Measurements from ENCODE around the gene SEMA3F. TPM values are rescaled to one million over a fixed set of nuclear protein-coding genes. Genes with fewer than 3 reads are reported as not detected.

SEMA3F gene
- total and polyA plus RNA-seq, 2 experiments from 2014 or later = 13.9 to 15.5 TPM

GRCh38 chr3:50122661-50123391, 32.3 kb upstream of the SEMA3F start:
- no peak for DNase-seq (ENCODE audit: low spot score)
- Histone ChIP-seq H2AFZ (no peak overlapping the region), H3K4me2 (no peak overlapping the region), H3K36me3 (replicated peaks; ENCODE audit: insufficient read depth, low read depth) (no peaks in the 10 kb centered on the region), H4K20me1 (ENCODE audit: insufficient read depth, poor library complexity, severe bottlenecking) (peaks cover 22% of the 10 kb centered on the region), H3K27me3 (no peaks in the 10 kb centered on the region), H3K4me3 (no peak overlapping the region), H3K4me1 (ENCODE audit: insufficient read depth) (peaks cover 52% of the 10 kb centered on the region), H3K79me2 (no peaks in the 10 kb centered on the region), H3K9me3 (ENCODE audit: low read depth) (no peaks in the 10 kb centered on the region), H3K9me2 (replicated peaks; ENCODE audit: insufficient read depth) (no peaks in the 10 kb centered on the region), H3K27ac (no peak overlapping the region)
- TF ChIP-seq EZH2 (IDR thresholded peaks at IDR 0.05; ENCODE audit: borderline replicate concordance) (no peak), CTCF (IDR thresholded peaks at IDR 0.05; ENCODE audit: poor library complexity) (no peak), EZH2phosphoT487 (IDR thresholded peaks at IDR 0.05; ENCODE audit: low read depth, severe bottlenecking, unreplicated experiment) (no peak)
- 89% methylated on average over 14 of the region's 14 CpGs for WGBS (ENCODE audit: low lambda C conversion rate, missing lambda C conversion rate)

GRCh38 chr3:50123394-50124051, 31.6 kb upstream of the SEMA3F start:
- Histone ChIP-seq H4K20me1 (ENCODE audit: insufficient read depth, poor library complexity, severe bottlenecking) (peaks cover 20% of the 10 kb centered on the region), H3K27ac (peak overlapping the region; percentile 56), H3K36me3 (replicated peaks; ENCODE audit: insufficient read depth, low read depth) (no peaks in the 10 kb centered on the region), H3K9me2 (replicated peaks; ENCODE audit: insufficient read depth) (no peaks in the 10 kb centered on the region), H3K27me3 (no peaks in the 10 kb centered on the region), H3K4me1 (ENCODE audit: insufficient read depth) (peaks cover 52% of the 10 kb centered on the region), H2AFZ (no peak overlapping the region), H3K9me3 (ENCODE audit: low read depth) (no peaks in the 10 kb centered on the region), H3K79me2 (no peaks in the 10 kb centered on the region), H3K4me3 (no peak overlapping the region), H3K4me2 (peak overlapping the region; percentile 54)
- DNase-seq (ENCODE audit: low spot score) = no peak
- WGBS (ENCODE audit: low lambda C conversion rate, missing lambda C conversion rate) = 62% methylated on average over 4 of the region's 4 CpGs
- TF ChIP-seq CTCF (IDR thresholded peaks at IDR 0.05; ENCODE audit: poor library complexity) = no peak
- no peak for TF ChIP-seq EZH2phosphoT487 (IDR thresholded peaks at IDR 0.05; ENCODE audit: low read depth, severe bottlenecking, unreplicated experiment)
- no peak for TF ChIP-seq EZH2 (IDR thresholded peaks at IDR 0.05; ENCODE audit: borderline replicate concordance)

GRCh38 chr3:50124052-50124799, 30.9 kb upstream of the SEMA3F start:
- DNase-seq (ENCODE audit: low spot score) = no peak
- peaks cover 20% of the 10 kb centered on the region for H4K20me1 ChIP-seq (ENCODE audit: insufficient read depth, poor library complexity, severe bottlenecking)
- peak overlapping the region; percentile 54 for H3K4me2 ChIP-seq
- H3K9me3 ChIP-seq (ENCODE audit: low read depth) = no peaks in the 10 kb centered on the region
- H3K4me3 ChIP-seq = no peak overlapping the region
- H3K27ac ChIP-seq = peak overlapping the region; percentile 78
- H3K27me3 ChIP-seq = no peaks in the 10 kb centered on the region
- peaks cover 52% of the 10 kb centered on the region for H3K4me1 ChIP-seq (ENCODE audit: insufficient read depth)
- TF ChIP-seq EZH2 (IDR thresholded peaks at IDR 0.05; ENCODE audit: borderline replicate concordance) (no peak), EZH2phosphoT487 (IDR thresholded peaks at IDR 0.05; ENCODE audit: low read depth, severe bottlenecking, unreplicated experiment) (no peak), CTCF (IDR thresholded peaks at IDR 0.05; ENCODE audit: poor library complexity) (no peak)
- no peaks in the 10 kb centered on the region for H3K36me3 ChIP-seq (replicated peaks; ENCODE audit: insufficient read depth, low read depth)
- H3K79me2 ChIP-seq = no peaks in the 10 kb centered on the region
- no peak overlapping the region for H2AFZ ChIP-seq
- WGBS (ENCODE audit: low lambda C conversion rate, missing lambda C conversion rate) = 23% methylated on average over 12 of the region's 15 CpGs
- H3K9me2 ChIP-seq (replicated peaks; ENCODE audit: insufficient read depth) = no peaks in the 10 kb centered on the region
